Gastrocnemius medialis (tissue), 4 donors: ENCODE measurements around the gene PHKA2.

Source experiments
- POLR2A ChIP-seq, 2 donors: fragments of 450-650 bp; IDR thresholded peaks; one replicate each; pipeline ENCODE4 v1.6.1; 2017; ENCODE audit warnings: antibody characterized with exemption in 2 of 2, mild to moderate bottlenecking in 2 of 2, moderate library complexity in 2 of 2
- TF ChIP-seq, protein P1 (sequence below), 5 experiments: fragments of 450-650 bp in 3 of 5; fragments of 200-600 bp in 2 of 5; sonication (generic) in 2 of 5; IDR thresholded peaks in 4 of 5; conservative IDR thresholded peaks in 1 of 5; 1 replicate in 4 of 5; 2 replicates in 1 of 5; pipeline ENCODE4 v1.5.1; 2016 to 2019; ENCODE audit warnings: antibody characterized with exemption in 5 of 5, mild to moderate bottlenecking in 3 of 5, moderate library complexity in 3 of 5

GRCh38 chrX:18897611-18898010 is 86.3 kb downstream of the PHKA2 start:
- no peak for TF ChIP-seq POLR2A (IDR thresholded peaks at IDR 0.05)
- TF ChIP-seq, protein P1, sequence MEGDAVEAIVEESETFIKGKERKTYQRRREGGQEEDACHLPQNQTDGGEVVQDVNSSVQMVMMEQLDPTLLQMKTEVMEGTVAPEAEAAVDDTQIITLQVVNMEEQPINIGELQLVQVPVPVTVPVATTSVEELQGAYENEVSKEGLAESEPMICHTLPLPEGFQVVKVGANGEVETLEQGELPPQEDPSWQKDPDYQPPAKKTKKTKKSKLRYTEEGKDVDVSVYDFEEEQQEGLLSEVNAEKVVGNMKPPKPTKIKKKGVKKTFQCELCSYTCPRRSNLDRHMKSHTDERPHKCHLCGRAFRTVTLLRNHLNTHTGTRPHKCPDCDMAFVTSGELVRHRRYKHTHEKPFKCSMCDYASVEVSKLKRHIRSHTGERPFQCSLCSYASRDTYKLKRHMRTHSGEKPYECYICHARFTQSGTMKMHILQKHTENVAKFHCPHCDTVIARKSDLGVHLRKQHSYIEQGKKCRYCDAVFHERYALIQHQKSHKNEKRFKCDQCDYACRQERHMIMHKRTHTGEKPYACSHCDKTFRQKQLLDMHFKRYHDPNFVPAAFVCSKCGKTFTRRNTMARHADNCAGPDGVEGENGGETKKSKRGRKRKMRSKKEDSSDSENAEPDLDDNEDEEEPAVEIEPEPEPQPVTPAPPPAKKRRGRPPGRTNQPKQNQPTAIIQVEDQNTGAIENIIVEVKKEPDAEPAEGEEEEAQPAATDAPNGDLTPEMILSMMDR (IDR thresholded peaks at IDR 0.05 in 4 of 5, conservative IDR thresholded peaks at IDR 0.05 in 1 of 5) = no peak
